HG03095 (cell line): Measurements from ENCODE around the gene POC1B.

Experiments used
- ATAC-seq: cut with Tn5 transposase; IDR thresholded peaks from one replicate; pipeline ENCODE4 v1.9.1; 2021; ENCODE audit warnings: moderate library complexity; ENCODE audit not compliant: unreplicated experiment

Gene POC1B

DNA sequence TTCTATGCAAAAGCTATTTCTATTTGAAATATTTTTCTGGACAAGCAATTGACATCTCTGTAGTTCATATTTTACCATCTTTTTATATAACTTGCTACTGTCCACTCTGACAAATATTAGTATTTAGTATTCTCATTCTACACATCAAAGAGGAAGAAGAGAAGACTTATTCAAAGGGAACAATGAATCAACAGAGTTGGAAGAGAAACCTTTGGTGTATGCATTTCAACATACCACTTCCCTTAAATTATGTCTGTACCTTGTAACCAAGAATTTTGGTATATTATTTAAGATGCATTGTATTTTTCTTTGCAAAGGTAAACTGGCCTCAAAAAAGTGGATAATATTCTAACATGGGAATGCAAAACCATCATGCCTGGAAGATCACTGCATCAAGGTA, 101.5 kb downstream of the POC1B start:
- ATAC-seq, result no peak

DNA sequence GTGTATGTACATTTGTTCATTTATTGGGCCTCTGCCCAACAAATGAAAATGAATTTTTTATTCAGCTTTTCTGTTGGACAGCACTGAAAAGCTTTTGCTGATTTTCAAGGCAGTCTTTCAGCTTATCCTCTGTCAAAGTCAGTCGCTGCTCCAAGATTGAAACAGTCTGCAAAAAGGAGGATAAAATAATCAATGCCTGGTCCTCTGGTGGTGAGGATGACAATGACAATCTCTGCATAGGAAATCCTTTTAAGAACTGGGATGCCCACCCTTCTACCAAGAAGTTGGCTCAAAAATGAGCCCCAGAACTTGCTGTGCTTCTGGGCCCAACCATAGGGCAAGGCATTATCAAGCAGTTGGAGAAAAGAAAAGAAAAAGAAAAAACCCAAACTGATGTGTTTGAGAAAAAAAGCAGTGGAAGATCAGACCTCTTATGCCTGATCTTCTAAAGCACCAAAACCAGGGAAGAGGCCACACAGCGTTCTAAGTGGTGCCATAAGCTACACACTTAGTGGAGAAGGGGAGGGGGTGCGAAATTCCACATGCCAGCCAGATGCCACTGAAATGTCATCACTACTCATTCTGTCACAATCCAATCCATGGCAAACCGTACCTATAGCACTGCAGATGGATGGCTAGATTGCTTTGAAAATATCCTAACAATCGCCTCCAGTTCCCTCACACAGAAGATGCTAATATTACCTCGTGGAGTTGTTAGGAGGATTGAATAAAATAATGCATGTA, 104.6 kb downstream of the POC1B start:
- no peak for ATAC-seq

DNA sequence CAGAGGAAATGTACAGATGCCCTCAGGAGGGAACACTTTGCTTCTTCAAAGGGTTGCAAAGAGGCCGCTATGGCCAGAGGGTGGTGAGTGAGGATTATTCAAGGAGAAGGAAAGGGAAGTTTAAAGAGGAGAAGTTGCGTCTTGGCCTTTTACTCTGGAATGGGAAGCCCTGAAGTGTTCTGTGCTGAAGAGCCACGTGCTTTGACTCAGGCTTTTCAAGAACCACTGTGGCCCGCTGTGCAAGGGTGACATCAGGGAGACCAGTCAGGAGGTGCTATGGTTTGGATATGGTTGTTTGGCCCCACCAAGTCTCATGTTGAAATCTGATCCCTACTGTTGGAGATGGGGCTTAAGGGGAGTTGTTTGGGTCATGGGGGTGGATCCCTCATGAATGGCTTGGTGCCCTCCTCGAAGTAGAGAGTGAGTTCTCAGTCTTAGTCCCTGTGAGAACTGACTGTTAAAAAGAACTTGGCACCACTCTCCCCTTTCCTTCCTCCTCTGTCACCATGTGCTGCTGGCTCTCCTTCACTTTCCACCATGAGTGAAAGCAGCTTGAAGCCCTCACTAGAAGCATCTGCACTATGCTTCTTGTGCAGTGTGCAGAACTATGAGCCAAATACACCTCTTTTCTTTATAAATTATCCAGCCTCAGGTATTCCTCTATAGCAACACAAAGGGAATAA, 107.5 kb downstream of the POC1B start:
- no peak for ATAC-seq

DNA sequence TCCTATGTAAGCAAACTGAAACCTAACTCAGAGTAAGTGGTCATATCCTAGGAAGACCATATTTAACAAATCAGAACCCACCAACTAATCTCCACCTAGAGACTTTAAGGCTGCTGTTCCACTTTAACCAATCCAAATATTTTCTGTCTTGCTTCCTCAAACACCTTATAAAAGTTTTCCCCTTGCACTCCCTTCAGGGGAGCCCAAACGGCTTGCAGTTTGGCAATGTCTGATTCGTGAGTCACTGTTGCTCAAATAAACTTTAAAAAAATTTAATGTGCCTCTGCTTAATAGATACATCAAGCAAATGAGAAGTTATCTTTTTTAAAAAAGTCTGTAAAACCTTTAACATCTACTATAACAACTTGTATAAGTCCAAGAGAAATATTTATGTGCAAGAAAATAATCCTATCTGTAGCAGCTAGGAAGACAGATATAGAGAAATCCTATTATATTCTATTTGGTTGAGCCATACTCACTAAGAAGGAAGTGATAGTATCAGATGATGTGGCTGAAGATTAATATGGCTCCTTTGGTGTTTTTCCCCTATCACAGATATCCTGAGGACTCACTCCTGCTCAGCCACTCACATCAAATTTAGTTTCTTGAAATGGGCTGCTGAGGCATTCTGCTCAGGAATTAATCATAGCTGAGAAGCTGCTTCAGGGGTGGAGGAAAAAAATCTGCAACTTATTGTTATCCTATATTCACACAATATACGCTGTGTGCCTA, 108.4 kb downstream of the POC1B start:
- ATAC-seq, result no peak

DNA sequence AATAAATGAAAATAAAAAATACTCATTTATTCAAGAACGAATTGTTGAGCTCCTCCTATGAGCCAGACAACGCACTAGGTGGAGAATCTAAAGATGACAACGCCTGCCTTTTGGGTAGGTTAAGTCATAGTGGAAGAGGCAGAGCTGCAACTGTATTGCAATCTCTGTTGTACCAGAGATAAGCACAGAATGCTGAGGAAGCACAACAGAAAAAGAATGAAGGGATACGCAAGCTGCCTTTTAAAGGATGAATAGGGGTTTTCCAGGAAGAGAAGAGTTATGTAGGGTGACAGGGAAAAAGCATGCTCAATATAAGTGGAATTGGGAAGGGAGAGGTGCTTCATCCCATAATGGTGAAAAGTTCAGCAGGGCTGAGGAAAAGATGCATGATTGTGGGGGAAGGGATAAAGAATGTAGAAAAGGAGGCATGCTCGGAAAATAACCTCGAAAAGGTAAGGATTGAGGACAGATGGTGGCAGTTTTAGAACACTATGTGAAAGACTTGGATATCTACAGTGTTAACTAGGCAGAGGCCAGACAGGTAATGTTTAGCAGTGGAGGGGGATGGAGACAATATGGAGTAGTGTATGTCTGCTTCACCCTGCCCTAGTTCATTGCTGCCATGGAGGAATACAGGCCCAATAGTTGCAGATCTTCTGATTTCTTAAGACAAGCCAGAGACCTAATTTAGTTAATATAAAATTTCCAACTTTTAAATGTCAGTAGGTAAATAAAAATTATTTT, 109.6 kb downstream of the POC1B start:
- no peak for ATAC-seq

DNA sequence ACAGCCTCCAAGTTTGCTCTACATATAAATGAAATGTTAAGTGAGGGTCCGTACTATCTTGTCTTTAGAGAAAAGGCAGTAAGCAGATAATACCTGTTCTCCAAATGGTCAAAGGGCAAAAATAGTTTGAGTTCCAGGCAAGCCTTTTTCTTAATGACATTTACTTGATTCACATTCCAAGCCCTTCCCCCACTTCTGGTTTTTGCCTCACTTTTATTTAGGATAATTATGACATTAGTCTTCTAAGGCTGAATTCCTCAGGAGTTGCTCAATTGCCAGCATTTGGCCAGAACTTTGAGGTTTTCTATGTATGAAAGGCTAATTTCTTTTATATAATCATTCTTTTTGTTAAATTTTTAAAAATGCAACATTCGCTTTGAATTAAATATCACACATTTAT, 111.0 kb downstream of the POC1B start:
- ATAC-seq, result no peak

DNA sequence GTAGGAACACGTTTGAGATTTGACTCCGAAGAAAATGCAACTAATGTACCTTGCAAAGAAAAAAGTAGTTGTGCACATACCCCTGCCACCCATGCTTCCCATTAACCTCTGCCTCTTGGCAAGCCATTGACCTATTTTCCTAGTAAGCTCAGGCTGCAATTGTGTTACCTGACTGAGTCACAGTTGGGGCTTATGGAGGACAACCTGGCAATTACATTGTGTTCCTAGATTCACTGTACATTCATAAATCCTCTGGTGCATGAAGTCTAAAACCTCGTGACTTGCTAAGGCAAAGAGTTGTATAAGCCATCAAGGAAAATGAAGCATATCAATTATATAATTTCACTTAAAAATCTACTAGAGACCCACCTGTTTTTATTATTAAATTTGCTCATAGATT, 111.5 kb downstream of the POC1B start:
- ATAC-seq, result no peak

DNA sequence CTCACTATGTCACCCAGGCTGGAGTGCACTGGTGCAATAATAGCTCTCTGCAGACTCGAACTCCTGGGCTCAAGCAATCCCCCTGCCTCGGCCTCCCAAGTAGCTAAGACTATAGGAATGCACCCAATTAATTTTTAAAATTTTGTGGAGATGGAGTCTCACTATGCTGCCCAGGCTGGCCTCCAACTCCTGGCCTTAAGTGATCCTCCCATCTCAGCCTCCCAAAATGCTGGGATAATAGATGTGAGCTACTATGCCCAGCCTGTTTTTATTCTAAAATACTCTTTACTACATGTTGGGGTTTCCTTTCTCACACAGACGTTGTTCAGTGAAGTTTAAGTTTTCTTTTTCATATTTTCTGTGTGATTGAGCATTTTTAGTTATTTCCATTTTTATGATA, 112.6 kb downstream of the POC1B start:
- ATAC-seq, result no peak

DNA sequence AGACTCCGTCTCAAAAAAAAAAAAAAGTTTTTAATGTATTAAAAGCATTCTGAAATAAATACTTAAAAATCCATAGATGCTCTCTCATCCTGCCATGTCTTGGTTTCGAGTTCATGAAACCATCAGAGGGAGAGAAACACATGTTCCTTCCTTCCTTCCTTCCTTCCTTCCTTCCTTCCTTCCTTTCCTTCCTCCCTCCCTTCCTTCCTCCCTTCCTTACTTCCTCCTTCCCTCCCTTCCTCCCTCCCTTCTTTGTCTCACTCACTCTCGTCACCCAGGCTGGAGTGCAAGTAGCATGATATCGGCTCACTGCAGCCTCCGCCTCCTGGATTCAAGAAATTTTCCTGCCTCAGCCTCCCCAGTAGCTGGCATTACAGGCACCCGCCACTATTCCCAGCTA, 113.2 kb downstream of the POC1B start:
- ATAC-seq, result no peak

DNA sequence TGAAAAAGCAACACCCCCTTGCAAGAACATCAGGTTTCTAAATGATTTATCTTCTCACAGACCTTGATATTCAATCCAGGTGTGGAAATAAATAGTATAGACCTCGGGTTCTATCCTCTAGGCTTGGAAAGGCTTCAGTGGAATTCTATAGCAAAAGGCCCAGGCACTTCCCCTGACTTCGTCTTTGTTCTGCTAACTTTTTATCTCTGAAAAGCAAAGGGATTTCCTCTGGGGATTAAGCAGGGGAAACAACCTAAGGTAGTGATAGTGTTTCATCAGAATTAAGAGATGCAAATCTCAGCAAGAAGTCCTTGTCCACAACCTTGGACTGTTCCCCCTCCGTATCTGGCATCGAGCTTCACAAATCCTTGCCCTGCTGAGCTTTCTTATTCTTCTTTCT, 114.0 kb downstream of the POC1B start:
- ATAC-seq, result no peak

DNA sequence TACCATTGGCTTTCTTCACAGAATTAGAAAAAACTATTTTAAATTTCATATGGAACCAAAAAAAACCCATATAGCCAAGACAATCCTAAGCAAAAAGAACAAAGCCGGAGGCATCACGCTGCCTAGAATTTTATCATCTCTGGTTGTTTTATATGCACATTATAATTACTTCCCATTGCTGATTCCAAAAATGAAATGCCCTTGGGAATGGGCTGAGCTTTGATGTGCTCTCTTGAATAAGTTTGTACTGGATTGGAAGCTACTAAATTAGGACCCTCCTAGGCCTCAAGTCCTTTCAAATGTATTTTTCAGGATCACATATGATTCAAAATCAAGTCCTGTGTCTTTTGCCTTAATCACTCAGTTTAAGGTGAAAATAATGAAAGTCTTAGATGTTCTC, 114.6 kb downstream of the POC1B start:
- no peak for ATAC-seq

DNA sequence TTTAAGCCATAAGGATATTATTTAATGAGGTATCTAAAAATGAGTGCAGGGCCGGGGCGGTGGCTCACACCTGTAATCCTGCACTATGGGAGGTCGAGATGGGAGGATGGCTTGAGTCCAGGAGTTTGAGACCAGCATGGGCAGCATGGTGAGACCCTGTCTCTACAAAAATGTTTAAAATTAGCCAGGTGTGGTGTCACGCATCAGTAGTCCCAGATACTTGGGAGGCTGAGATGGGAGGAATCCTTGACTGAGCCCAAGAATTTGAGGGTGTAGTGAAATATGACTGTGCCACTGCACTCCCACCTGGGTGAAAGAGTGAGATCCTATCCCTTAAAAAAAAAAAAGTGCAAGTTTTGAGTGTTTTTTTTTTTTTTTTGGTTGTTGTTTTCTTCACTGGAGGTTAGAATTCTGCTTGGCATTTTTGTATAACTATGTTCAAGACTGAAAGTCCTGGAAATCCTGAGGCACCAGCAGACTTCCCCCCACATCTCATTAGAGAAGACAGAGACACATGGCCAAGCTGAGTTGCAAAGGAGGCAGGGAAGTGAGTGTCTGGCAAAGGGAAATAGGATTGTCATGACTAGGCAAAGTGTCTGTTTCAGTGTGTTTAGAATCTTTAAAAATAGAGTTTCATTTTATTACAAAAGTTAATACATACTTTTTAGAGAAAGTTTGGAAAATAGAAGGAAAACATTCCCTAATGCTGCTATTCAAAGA, 120.1 kb downstream of the POC1B start:
- ATAC-seq, result no peak

DNA sequence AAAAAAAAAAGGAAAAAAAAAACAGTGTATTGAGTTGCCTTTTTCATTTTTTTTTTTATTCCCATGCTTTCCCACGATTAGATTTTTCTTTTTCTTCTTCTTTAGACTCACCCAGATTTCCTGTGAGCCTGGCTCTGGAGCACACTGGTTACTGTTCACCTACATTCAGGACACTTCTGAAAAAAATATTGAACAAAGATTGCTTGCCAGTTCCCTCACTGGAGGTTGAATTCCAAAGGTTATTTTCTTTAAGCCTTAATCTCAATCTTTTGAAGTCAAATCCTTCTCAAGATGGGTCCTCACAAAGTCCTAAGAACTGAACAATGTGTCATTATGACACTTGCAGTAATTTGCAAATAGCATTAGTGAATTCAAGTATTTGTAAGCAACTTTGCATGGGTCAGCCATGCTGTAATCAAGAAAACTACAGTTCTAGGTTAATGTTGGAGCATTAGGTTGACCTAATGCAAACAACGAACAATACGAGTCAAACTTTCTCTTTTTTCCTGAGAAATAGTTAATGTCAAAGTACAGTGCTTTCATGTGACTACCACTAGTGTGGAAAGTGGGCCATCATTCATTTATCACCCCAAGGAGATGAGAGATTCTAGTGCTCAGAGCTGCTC, 124.3 kb downstream of the POC1B start:
- ATAC-seq, result no peak

DNA sequence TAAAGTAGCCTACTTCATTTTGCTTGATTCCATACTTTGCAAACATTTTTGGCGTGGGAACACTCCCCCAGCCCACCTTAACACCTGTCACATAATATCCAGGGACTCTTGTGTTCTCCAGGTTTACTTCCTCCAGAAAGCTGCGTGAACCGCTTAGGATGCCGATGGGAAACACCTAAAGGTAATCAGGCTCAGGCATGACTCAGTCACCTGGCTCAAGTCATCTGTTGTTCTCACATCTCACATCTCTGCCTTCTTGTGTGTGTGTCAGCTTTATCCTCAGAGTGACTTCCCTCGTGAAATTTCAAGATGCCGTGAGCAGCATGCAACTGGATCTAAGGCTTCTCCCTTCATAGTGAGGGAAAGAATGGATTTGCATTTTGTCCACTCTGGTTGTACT, 125.4 kb downstream of the POC1B start:
- ATAC-seq, result no peak

DNA sequence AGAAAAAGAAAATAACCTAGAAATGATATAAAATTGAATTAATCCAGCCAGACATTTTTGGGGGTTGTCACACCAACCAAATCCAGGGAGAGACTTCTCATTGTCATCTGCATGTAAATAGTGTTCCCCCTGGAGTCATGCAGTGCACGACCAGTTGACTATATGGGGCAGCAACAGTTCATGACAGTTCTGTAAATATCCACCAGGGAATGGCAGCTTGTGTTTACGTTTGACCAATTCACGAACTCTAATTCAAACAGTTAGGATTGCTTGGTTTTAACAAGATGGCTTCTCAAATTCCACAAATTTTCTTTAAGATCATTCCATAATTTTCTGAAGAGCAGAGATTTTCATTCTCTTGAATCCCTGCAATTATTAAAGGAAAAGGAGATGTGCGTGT, 130.1 kb downstream of the POC1B start:
- ATAC-seq, result no peak

DNA sequence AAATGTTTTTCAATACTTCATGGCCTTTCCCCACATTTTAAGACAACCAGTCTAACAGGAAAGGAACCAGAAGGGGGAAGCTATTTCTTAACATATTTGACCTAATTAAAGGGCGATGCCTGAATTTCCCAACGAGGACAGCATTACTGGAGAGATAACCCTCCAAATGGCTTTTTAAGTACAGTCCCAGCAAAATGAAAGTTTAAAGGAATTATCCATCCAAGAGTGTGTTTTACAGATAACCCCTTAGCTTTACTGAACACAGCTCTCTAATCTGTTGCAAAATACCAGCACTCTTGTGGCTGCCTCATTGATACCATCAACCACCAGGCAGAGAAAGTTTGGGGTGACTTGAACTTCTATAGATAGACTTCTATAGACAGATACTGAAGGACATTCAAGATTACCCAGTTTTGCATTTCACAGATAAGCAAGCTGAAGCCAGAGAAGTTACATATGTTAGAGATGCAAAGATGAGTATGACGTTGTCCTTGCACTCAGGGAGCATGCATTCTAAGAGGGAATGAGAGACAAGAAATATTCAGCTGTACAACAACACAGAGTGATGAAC, 132.2 kb downstream of the POC1B start:
- no peak for ATAC-seq

DNA sequence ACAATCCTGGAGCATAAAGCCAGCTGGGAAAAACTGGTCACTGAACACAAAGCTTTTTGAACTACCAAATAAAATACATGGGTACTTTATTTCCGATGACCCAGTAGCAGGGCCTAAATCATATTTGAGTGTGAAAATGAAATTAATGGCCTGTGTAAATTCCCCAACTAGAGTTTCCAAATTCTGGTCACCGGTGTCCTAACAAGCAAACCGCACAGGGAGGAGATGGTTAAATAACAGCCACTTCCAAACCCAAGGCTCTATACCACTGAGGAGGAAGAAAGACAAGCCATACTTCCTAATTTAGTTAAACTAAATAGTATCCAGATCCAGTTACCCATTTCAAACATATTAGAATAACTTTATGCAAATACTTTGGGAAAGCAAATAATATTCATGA, 133.5 kb downstream of the POC1B start:
- no peak for ATAC-seq

DNA sequence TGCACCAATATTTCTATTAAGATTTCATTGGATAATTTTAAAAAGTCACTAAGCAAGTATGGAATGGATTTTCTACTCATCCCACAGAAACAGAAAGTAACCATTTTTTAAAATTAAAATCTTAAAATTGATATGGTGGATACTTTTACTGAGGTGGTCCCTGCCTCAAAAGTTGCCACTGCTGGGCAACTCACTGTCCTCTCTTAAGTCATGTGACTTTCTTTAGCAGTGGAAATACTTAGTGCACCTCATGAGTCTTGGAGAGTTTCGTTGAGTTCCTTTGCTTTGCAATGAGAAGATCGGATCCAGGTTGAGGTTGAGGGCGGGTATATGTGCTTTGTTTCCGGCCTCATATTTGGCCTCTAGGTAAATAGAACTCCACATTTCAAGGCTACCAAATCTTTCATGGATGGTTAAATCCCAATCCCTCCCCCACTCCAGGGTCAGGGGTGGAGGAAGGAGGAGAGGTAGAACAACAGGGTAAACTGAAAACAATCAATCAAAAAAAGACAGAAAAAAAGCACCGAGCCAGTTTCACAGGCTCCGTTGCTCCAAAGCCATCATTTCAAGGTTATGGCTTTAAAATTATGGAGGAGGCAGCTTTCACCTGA, 134.0 kb downstream of the POC1B start:
- ATAC-seq, result no peak

DNA sequence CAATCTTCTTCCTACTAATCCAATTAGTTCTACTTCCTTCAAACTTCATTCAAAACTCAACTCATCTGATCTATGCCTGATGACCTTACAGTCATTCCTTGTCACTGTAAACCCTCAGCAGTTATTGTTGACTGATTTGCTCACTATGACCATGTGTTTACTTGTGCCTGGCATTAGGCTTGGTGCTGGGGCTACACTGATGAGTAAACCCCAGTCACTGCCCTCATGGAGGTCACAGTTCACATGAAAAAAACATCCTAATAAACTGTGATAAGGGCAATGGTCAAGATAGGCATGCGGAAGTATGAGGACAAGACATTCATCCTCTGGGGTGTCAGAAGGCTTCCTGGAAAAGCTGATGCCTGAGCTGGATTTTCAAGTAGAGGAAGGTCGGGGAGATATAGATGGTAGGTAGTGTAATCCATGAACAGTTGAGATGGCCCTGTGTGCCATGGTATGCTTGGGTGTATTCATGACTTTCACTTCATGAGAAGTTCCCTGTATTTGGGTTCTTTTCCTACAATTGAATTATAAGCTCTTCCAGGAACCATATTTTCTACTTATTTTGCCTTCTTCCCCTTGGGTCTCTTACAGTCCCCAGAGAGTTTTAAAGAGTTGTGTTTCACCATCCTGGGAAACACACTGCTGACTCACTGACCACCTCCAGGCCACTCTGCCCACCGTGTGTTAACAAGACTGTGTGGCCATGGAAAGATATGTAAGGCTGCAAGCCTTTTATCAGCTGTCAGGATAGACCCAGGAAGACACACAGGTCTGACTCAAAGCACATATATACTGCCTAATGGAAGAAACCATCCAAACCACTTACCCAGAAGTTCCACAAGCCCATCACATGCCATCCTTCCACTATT, 134.8 kb downstream of the POC1B start:
- no peak for ATAC-seq
